ENCODE results near the gene YRDC.

Gene YRDC

GRCh38 chr1:37807220-37807554 is 821 bp downstream of the YRDC start:
- Histone ChIP-seq H3K9me3 (ENCODE audit: control insufficient read depth, low read length) (no peaks in the 10 kb centered on the region), H3K36me3 (ENCODE audit: control insufficient read depth, insufficient read depth, low read length) (peaks cover 38% of the 10 kb centered on the region), H3K4me3 (ENCODE audit: insufficient read depth, low read depth, low read length) (peak overlapping the region; percentile 96), H3K27ac (ENCODE audit: insufficient read depth, low read depth, low read length, poor library complexity, severe bottlenecking) (no peak overlapping the region), H3K27me3 (ENCODE audit: control insufficient read depth, insufficient read depth, low read length, poor library complexity, severe bottlenecking) (no peaks in the 10 kb centered on the region), H3K4me1 (ENCODE audit: control insufficient read depth, insufficient read depth, low read length) (peaks cover 7% of the 10 kb centered on the region)
- WGBS, 2 experiments = 22 to 24% methylated on average over 9 of the region's 9 CpGs

- Histone ChIP-seq H3K36me3 (ENCODE audit: control insufficient read depth, insufficient read depth, low read length) (peaks cover 44% of the 10 kb centered on the region), H3K27me3 (ENCODE audit: control insufficient read depth, insufficient read depth, low read length, poor library complexity, severe bottlenecking) (no peaks in the 10 kb centered on the region), H3K4me3 (ENCODE audit: insufficient read depth, low read depth, low read length) (no peak overlapping the region), H3K9me3 (ENCODE audit: control insufficient read depth, low read length) (no peaks in the 10 kb centered on the region), H3K4me1 (ENCODE audit: control insufficient read depth, insufficient read depth, low read length) (peaks cover 3% of the 10 kb centered on the region), H3K27ac (ENCODE audit: insufficient read depth, low read depth, low read length, poor library complexity, severe bottlenecking) (no peak overlapping the region)
- 90 to 97% methylated on average over 1 of the region's 1 CpG for WGBS, 2 experiments
Measured at GRCh38 chr1:37802439-37802838, 5.6 kb downstream of the YRDC start.

DNA sequence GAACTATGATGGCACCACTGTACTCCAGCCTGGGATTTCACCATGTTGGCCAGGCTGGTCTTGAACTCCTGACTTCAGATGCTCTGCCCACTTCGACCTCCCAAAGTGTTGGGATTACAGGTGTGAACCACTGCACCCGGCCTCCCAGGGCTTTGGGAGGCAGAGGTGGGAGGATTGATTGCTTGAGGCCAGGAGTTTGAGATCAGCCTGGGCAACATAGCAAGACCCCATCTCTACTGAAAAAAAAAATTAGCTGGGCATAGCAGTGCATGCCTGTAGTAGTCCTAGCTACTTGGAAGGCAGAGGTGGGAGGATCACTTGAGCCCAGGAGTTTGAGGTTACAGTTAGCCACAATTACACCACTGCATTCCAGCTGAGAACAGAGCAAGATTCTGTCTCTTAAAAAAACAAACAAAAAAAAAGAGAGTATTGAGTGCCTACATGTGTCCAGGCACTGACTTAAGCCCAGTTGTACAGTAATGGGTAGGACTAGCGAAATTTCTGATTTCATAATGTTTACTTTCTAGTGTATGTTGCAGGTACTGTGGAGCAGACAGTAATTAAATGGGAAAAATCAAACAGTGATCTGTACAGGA is 10.2 kb downstream of the YRDC start:
- Histone ChIP-seq H3K4me3 (ENCODE audit: insufficient read depth, low read depth, low read length) (no peak overlapping the region), H3K36me3 (ENCODE audit: control insufficient read depth, insufficient read depth, low read length) (peaks cover 11% of the 10 kb centered on the region), H3K9me3 (ENCODE audit: control insufficient read depth, low read length) (no peaks in the 10 kb centered on the region), H3K27me3 (ENCODE audit: control insufficient read depth, insufficient read depth, low read length, poor library complexity, severe bottlenecking) (peaks cover 35% of the 10 kb centered on the region), H3K4me1 (ENCODE audit: control insufficient read depth, insufficient read depth, low read length) (no peaks in the 10 kb centered on the region), H3K27ac (ENCODE audit: insufficient read depth, low read depth, low read length, poor library complexity, severe bottlenecking) (no peak overlapping the region)
- WGBS, 2 experiments = 87 to 88% methylated on average over 3 of the region's 3 CpGs

- no peaks in the 10 kb centered on the region for H3K36me3 ChIP-seq (ENCODE audit: control insufficient read depth, insufficient read depth, low read length)
- 25 to 27% methylated on average over 22 of the region's 22 CpGs for WGBS, 2 experiments
- no peak overlapping the region for H3K27ac ChIP-seq (ENCODE audit: insufficient read depth, low read depth, low read length, poor library complexity, severe bottlenecking)
- H3K4me3 ChIP-seq (ENCODE audit: insufficient read depth, low read depth, low read length) = no peak overlapping the region
- H3K27me3 ChIP-seq (ENCODE audit: control insufficient read depth, insufficient read depth, low read length, poor library complexity, severe bottlenecking) = peaks cover 58% of the 10 kb centered on the region
- no peaks in the 10 kb centered on the region for H3K4me1 ChIP-seq (ENCODE audit: control insufficient read depth, insufficient read depth, low read length)
- no peaks in the 10 kb centered on the region for H3K9me3 ChIP-seq (ENCODE audit: control insufficient read depth, low read length)
Measured at GRCh38 chr1:37795340-37796125, 12.5 kb downstream of the YRDC start.

DNA sequence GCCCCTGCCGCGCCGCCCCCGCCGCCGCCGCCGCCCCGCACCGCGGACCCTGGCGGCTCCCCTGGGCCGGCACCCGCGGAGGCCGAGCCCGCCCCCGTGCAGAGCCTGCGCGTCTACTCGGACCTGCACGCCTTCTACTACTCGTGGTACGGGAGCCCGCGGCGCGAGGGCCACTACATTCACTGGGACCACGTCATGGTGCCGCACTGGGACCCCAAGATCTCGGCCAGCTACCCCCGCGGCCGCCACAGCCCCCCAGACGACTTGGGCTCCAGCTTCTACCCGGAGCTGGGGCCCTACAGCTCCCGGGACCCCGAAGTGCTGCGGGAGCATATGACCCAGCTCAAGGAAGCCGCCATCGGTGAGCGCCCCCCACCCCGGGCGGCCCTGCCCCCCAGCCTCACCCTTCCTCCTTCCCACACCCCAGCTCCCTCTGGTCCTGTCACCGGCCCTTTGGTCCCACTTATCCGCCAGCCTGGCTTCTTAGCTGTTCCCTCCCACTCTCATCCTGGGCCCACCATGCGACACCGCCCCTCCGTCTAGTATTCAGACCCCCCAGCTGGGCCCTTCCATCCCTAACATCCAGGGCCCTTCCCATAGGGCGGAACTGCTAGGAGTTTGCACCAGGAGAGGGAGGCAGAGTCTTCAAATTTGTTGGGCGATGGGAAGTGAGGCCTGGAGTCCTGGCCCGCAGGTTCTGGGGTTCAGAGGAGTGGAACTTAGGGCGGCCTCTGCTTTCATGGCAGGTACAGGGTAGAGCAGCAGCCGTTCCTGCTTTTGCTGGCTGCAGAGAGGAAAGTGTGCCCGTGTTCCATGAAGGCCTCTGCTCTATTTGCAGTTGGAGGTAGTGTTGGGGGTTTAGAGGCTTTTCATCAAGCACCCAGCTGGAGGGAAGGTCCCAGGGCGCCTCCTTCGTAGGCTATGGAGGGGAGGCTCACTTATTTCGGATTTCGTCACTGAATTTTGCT is 13.4 kb downstream of the YRDC start:
- Histone ChIP-seq H3K27me3 (ENCODE audit: control insufficient read depth, insufficient read depth, low read length, poor library complexity, severe bottlenecking) (peaks cover 67% of the 10 kb centered on the region), H3K4me3 (ENCODE audit: insufficient read depth, low read depth, low read length) (no peak overlapping the region)
- WGBS, 2 experiments = 18 to 19% methylated on average over 59 of the region's 59 CpGs

DNA sequence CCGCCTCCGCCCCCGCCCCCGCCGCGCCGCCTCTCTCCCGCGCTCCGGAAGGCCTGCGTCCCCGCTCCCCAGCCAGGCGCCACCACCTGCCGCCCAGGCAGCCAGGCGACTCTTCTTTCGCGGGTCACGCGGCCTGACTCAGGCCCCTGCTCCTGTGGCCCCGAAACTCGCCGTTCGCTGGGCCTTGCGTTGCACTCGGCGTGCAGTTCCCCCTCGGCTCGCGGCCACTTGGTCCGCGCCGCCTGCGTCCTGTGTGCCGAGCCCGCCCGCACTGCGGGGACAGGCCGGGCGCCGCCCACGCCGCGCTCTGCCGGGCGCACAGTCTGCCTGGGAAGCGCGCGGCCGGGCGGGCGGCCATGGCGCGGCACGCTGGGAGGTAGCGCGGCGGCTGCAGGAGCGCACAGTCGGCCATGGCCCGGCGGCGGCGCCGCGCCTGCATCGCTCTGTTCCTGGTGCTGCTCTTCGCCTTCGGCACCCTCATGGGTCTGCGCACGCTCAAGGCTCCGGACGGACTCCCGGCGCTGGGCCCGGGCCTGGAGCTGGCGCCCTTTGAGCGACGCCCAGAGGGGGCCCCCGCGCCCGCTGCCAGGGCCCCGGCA is 14.1 kb downstream of the YRDC start, which contains the start of gene MANEAL:
MANEAL (plus strand) TSS at position 75 of the 599 bp plus-strand sequence; CDS start at position 411, 336 bp downstream.
- Histone ChIP-seq H3K4me3 (ENCODE audit: insufficient read depth, low read depth, low read length) (peak within 1 kb of the TSS; percentile 33), H3K27me3 (ENCODE audit: control insufficient read depth, insufficient read depth, low read length, poor library complexity, severe bottlenecking) (peaks cover 72% of the 10 kb centered on the region), H3K36me3 (ENCODE audit: control insufficient read depth, insufficient read depth, low read length) (no peaks in the 10 kb centered on the region), H3K9me3 (ENCODE audit: control insufficient read depth, low read length) (no peaks in the 10 kb centered on the region), H3K27ac (ENCODE audit: insufficient read depth, low read depth, low read length, poor library complexity, severe bottlenecking) (no peak within 1 kb of the TSS), H3K4me1 (ENCODE audit: control insufficient read depth, insufficient read depth, low read length) (no peaks in the 10 kb centered on the region)
- WGBS, 2 experiments = 0 to 1% methylated on average over 82 of the region's 82 CpGs

More for the DNA sequence above, 13.4 kb downstream of the YRDC start:
- no peaks in the 10 kb centered on the region for H3K9me3 ChIP-seq (ENCODE audit: control insufficient read depth, low read length)
- H3K4me1 ChIP-seq (ENCODE audit: control insufficient read depth, insufficient read depth, low read length) = no peaks in the 10 kb centered on the region
- H3K27ac ChIP-seq (ENCODE audit: insufficient read depth, low read depth, low read length, poor library complexity, severe bottlenecking) = no peak overlapping the region
- H3K36me3 ChIP-seq (ENCODE audit: control insufficient read depth, insufficient read depth, low read length) = no peaks in the 10 kb centered on the region

GRCh38 chr1:37792943-37793686 is 14.9 kb downstream of the YRDC start:
- no peak overlapping the region for H3K27ac ChIP-seq (ENCODE audit: insufficient read depth, low read depth, low read length, poor library complexity, severe bottlenecking)
- peaks cover 78% of the 10 kb centered on the region for H3K27me3 ChIP-seq (ENCODE audit: control insufficient read depth, insufficient read depth, low read length, poor library complexity, severe bottlenecking)
- WGBS, 2 experiments = 38% methylated on average over 36 of the region's 36 CpGs
- no peaks in the 10 kb centered on the region for H3K9me3 ChIP-seq (ENCODE audit: control insufficient read depth, low read length)
- H3K36me3 ChIP-seq (ENCODE audit: control insufficient read depth, insufficient read depth, low read length) = no peaks in the 10 kb centered on the region
- no peaks in the 10 kb centered on the region for H3K4me1 ChIP-seq (ENCODE audit: control insufficient read depth, insufficient read depth, low read length)
- H3K4me3 ChIP-seq (ENCODE audit: insufficient read depth, low read depth, low read length) = no peak overlapping the region

- Histone ChIP-seq H3K4me1 (ENCODE audit: control insufficient read depth, insufficient read depth, low read length) (no peaks in the 10 kb centered on the region), H3K27ac (ENCODE audit: insufficient read depth, low read depth, low read length, poor library complexity, severe bottlenecking) (no peak overlapping the region), H3K4me3 (ENCODE audit: insufficient read depth, low read depth, low read length) (no peak overlapping the region), H3K27me3 (ENCODE audit: control insufficient read depth, insufficient read depth, low read length, poor library complexity, severe bottlenecking) (peaks cover 14% of the 10 kb centered on the region), H3K36me3 (ENCODE audit: control insufficient read depth, insufficient read depth, low read length) (no peaks in the 10 kb centered on the region), H3K9me3 (ENCODE audit: control insufficient read depth, low read length) (no peaks in the 10 kb centered on the region)
- WGBS, 2 experiments = 85% methylated on average over 15 to 16 of the region's 17 CpGs
Measured at GRCh38 chr1:37782491-37782890, 25.5 kb downstream of the YRDC start.

- Histone ChIP-seq H3K36me3 (ENCODE audit: control insufficient read depth, insufficient read depth, low read length) (no peaks in the 10 kb centered on the region), H3K27me3 (ENCODE audit: control insufficient read depth, insufficient read depth, low read length, poor library complexity, severe bottlenecking) (peaks cover 13% of the 10 kb centered on the region), H3K4me3 (ENCODE audit: insufficient read depth, low read depth, low read length) (no peak overlapping the region), H3K9me3 (ENCODE audit: control insufficient read depth, low read length) (no peaks in the 10 kb centered on the region), H3K4me1 (ENCODE audit: control insufficient read depth, insufficient read depth, low read length) (no peaks in the 10 kb centered on the region), H3K27ac (ENCODE audit: insufficient read depth, low read depth, low read length, poor library complexity, severe bottlenecking) (no peak overlapping the region)
- WGBS, 2 experiments = 87 to 90% methylated on average over 3 of the region's 3 CpGs
Measured at GRCh38 chr1:37778654-37779053, 29.4 kb downstream of the YRDC start.
